Medulla oblongata (tissue), 1 donor: ENCODE measurements around the gene CD101.
A peak's percentile ranks its signal among the peaks of the same experiment; 100 is the strongest.
"Not testable (repeated sequence)": the region's sequence is repeated elsewhere in the genome, so short reads cannot be mapped to it uniquely, and the experiment has no call there.

Source experiments
- DNase-seq: peaks from one replicate; pipeline ENCODE4 v3.0.0-alpha.2; 2015; ENCODE audit errors: extremely low spot score

The CD101 gene

DNA sequence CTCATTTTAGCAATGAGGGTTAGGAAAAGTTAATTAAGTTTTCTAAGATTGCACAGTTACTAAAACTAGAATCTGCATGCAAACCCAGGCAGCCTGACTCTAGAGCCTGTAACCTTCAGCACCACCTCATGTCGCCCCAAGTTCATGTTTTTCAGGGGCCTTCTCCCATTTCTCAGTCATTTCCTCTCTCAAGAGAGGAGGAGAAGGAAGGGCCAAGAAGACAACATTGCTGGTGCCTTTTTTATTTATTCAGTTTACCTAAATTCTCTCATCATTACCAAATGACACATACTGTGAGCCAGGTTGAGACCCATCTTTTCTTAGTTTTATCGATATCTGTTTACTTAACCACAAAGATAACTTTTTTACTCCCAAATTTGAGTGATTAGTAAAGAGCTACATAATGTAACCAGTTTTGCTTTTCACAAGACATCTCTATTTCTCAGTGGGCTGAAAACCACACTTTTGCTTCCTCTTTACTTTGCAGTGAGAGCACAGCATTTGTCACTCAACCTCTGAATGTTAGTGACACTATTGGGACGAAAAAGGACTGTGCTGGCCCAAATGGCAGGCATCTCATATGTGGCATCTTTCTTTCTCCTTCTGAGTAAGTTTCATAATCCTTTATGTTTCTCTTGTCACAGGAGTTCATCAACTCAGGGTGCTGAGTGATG lies at the start of gene CD101:
CD101 (plus strand) TSS at position 507 of the 674 bp plus-strand sequence; CDS start at position 565, 58 bp downstream.
- peak; percentile 57 for DNase-seq

GRCh38 chr1:116952738-116953275 lies 48.8 kb upstream of the CD101 start:
- no peak for DNase-seq

DNA sequence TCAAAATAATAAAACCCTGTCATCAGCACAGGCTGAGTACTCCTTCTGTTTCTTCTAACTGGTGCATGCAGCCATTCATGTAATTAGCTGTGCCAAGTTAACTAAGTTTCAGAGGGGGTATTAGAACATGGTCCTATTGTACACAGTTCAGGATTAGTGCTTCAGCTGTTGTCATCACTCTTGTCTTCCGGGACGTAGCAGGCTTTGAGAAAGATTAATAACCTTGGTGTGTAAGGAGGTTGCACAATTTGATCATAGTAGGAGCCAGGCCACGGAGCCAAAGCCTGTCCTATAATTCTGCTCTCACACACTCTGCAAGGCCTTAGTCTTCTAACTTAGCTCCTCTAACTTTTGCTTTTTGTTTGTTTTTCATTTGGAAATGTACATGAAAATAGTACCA lies 47.1 kb upstream of the CD101 start:
- no peak for DNase-seq

DNA sequence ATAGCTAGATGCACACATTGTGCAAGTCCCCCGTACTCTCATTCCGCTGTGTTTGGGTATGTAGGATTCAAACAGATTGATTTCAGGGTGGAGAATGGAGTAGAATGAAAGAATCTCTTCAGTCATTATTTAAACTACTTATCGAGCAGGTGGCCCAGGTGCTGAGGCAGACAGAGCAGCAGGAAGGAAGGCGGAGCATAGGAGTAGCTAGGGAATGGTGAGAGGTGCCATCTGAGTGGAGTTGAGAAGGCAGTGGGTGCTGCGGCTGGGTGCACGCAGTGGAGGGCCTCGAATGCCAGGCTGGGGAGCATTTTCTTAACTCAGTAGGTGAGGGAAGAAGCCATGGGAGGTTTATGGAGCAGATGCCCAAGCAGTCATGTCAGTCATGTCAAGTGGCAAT lies 45.2 kb upstream of the CD101 start:
- no peak for DNase-seq

- DNase-seq, result no peak
These were observed 43.9 kb upstream of the CD101 start for GRCh38 chr1:116957646-116958045.

DNA sequence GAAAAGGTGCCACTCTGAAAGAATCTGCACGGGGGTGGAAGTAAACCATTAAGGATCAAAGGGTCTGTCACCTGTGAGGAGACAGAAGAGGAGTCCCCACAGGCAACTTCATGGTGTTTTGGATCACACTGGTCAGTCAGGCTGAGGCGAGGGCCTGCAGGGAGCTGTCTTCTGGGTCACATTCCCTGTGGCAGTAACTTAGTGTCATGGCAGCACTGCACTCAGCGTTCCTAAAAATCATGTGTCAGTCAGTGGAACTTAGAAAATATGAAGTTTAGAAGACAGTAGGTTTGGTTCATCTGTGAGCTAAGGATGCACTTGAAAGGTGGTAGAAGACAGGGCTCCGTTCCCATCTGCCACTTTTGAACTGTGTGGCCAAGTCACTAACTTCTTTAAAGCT lies 43.5 kb upstream of the CD101 start:
- no peak for DNase-seq

- no peak for DNase-seq
These were observed 42.6 kb upstream of the CD101 start for GRCh38 chr1:116958977-116959376.

DNA sequence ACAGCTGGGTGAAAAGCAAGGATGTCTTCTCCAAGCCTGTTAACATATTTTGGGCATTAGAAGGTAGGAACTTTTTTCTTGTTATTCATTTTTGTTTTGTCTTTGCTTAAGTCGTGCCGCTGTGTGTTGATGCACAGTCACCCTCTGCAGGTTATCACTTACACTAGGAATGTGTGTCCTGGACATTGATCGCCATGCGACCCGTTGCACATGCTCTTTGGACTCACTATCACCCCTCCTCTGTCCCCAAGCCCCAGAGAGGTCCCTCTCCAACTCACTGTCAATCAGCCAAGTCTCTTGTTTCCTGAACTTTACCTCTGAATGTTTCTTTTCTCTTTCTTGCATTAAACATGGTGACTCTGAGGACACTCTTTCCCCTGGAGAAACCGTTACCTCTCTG lies 40.0 kb upstream of the CD101 start:
- DNase-seq, result no peak

- no peak for DNase-seq
These were observed 38.4 kb upstream of the CD101 start for GRCh38 chr1:116962987-116963639.

- DNase-seq, result no peak
These were observed 34.8 kb upstream of the CD101 start for GRCh38 chr1:116966791-116967190.

DNA sequence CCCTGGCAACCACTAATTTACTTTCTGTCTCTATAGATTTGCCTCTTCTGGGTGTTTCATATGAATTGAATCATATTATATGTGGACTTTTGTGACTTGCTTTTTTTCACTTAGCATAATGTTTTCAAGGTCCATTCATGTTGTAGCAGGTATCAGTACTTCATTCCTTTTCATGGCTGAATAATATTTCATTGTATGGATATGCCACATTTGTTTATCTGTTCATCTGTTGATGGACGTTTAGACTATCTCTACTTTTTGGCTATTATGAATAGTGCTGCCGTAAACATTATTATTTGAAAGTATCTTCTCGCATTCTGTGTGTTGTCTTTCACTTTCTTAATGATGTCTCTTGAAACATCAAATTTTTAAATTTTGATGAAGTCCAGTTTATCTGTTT lies 32.8 kb upstream of the CD101 start:
- DNase-seq, result no peak

DNA sequence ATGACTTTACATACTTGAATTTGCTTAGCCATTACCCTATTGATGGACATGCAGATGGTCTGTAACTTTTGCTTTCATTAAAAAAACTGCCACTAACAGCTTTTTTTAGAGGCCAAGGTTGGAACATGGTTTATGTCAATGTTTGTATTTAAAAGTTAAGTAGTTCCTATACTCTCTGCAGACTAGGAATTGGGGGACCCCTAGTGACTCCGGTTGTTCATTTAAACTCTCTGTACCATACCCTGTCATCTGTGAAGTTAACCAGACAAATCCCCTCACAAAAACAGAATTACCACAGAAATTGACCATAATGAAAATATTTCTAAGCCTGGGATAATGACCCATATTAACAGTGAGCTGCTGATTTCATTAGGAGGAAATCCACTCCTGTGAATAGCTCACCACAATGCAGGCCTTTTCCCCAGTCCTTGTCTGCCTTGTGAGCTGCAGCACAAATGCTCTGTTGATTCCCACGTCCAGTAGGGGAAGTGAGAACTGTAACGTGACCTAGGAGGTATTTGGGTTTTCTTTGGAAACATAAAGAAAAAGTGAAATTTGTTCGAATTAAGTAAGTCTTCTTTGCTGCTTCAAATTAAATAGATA lies 30.2 kb upstream of the CD101 start:
- peak; percentile 39 for DNase-seq

- no peak for DNase-seq
These were observed 29.4 kb upstream of the CD101 start for GRCh38 chr1:116971965-116972673.

DNA sequence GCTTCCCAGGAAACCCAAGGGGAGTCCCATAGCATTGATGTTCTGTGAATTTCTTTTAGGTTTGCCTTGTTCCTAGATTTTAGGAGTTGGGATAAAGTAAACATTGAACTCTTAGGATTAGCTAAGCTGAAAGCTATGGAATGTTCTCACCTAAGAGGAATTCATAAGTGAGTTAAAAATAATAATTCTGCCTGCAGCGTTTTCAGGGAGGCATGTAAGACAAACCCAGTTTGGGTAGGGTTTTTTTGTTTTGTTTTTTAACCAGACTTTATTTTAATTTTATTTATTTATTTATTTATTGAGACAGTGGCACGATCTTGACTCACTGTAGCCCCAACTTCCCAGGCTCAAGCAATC lies 28.9 kb upstream of the CD101 start:
- no peak for DNase-seq

DNA sequence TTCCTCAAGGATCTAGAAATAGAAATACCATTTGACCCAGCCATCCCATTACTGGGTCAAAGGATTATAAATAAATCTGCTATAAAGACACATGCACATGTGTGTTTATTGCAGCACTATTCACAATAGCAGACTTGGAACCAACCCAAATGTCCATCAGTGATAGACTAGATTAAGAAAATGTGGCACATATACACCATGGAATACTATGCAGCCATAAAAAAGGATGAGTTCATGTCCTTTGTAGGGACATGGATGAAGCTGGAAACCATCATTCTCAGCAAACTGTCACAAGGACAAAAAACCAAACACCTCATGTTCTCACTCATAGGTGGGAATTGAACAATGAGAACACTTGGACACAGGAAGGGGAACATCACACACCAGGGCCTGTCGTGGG lies 21.3 kb upstream of the CD101 start:
- not testable (repeated sequence) for DNase-seq

GRCh38 chr1:116981521-116982037 lies 20.0 kb upstream of the CD101 start:
- DNase-seq, result no peak

- no peak for DNase-seq
These were observed 19.1 kb upstream of the CD101 start for GRCh38 chr1:116982319-116983004.

DNA sequence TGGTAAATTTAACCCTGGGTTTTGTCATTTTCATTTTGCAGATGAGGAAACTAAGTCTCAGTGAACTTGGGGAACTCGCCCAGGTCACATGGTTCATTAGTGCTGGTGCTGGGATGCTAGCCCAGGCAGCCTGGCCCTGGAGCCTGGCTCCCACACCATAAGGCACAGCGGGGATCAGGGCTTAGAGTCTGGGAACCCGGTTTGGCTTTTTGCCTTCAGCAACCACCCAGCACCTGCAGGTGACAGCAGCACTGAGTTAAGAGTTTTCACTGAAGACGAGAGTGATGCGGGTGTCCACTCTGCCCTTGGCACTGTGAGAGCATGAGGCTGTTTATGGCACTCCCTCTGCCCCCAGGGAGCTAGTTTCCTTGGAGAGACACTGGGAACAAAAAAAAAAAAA lies 18.4 kb upstream of the CD101 start:
- DNase-seq, result no peak

GRCh38 chr1:116983678-116984077 lies 17.9 kb upstream of the CD101 start:
- no peak for DNase-seq

GRCh38 chr1:116984406-116985160 lies 17.0 kb upstream of the CD101 start:
- DNase-seq, result no peak
